ENCODE results near the gene ACBD5.
"Not testable (repeated sequence)": the region's sequence is repeated elsewhere in the genome, so short reads cannot be mapped to it uniquely, and the experiment has no call there.

Gene ACBD5, protein sequence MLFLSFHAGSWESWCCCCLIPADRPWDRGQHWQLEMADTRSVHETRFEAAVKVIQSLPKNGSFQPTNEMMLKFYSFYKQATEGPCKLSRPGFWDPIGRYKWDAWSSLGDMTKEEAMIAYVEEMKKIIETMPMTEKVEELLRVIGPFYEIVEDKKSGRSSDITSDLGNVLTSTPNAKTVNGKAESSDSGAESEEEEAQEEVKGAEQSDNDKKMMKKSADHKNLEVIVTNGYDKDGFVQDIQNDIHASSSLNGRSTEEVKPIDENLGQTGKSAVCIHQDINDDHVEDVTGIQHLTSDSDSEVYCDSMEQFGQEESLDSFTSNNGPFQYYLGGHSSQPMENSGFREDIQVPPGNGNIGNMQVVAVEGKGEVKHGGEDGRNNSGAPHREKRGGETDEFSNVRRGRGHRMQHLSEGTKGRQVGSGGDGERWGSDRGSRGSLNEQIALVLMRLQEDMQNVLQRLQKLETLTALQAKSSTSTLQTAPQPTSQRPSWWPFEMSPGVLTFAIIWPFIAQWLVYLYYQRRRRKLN

DNA sequence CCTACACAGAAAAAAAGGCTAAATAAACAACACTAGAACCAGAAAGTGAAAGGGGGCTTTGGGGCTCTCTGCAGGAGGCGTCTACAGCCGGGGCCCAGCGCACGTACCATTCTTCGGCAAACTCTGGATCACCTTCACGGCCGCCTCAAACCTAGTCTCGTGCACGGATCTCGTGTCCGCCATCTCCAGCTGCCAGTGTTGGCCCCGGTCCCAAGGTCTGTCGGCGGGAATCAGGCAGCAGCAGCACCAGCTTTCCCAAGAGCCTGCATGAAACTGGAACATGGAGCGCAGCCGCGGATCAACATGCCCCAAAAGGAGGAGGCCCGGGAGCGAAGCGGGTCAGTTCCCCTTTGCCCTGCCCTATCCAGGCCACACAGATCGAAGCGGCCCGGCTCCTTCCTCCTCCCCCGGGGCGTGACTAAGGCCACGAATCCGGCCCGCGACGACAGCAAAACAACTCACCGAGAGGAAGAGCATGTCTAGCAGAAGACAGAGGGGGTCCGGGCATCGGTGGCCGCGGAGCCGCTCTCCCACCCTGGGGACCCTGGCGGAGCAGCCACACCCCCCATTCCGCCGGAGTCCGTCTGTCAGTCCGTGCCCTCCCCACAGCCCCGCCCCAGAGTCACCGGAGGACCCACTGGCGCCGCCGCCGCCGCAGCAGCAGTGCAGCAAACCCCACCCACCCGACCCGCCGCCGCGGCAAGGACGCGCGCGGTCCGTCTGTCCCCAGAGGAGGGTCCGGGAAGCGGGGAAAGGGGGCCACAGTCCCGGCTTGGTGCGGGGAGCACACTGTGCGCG, at the start of gene ACBD5:
ACBD5 (minus strand) TSS at position 586 of the 798 bp plus-strand sequence; CDS start at position 477, 109 bp downstream.
- peak; percentile 61 for DNase-seq (ENCODE audit: low read depth)

DNA sequence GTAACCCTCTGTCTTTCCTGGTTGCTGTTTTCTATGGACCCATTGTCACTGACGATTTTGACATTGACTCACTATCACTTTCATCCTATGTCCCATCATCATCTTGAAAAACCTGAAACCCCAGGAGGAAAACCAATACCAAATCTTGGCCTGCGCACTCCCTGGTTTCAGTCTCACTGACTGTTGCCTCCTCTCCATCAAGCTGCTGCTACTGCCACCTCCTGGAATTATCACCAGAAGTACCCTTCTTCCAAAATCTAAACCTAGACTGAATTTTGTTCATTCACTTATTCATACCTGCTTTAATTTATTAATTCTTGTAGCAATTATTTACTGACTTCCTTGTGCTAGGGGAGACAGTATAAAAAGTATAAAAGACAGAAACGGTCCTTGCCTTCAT, 44.5 kb upstream of the ACBD5 start:
- DNase-seq (ENCODE audit: low read depth), result no peak

DNA sequence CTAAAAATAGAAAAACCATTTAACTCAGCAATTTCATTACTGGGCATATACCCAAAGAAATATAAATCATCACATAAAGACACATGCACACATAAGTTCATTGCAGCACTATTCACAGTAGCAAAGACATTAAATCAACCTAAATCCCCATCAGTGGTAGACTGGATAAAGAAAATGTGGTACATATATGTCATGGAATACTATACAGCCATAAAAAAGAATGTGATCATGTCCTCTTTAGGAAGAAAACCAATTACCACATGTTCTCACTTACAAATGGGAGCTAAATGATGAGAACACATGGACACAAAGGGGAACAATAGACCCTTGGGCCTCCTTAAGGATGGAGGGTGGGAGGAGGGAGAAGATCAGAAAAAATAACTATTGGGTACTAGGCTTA, 36.0 kb upstream of the ACBD5 start:
- no peak for DNase-seq (ENCODE audit: low read depth)

DNA sequence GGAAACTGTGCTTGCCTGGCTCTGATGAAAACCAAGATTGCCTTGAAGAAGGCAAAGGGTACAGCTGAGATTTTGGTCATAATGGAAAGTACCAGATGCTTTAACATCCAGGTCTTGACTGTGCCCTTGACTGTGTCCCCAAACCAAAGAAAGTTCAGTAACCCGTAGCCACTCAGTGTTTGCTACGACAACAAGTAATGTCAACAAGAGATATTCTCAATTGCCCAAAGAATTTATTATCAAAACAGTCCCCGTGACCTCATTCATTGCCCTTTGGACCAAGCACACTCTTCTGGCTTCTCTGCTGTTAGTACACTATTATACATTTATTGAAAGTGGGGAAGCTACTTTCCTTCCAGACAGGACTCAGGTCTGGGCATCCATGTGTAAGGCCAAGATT, 25.4 kb upstream of the ACBD5 start:
- not testable (repeated sequence) for DNase-seq (ENCODE audit: low read depth)

DNA sequence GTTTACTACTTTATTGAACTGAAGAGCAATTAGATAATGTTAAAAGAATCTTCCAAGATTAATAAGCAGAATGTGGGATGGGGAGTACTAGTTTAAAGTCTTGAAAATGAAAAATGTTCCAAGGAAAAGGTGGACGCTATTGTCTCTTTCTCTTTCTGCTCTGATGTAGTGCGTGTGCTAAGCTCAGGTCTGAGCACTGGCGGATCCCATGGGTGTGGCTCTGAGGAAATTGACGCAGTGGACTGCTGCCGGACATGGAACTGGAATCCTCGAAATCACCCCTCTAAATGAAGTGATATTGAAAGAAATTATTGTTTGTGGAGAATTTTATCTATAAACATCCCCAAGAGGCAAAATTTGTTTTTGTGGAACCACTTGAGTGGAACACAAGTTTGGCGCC, 22.2 kb upstream of the ACBD5 start:
- DNase-seq (ENCODE audit: low read depth), result not testable (repeated sequence)

DNA sequence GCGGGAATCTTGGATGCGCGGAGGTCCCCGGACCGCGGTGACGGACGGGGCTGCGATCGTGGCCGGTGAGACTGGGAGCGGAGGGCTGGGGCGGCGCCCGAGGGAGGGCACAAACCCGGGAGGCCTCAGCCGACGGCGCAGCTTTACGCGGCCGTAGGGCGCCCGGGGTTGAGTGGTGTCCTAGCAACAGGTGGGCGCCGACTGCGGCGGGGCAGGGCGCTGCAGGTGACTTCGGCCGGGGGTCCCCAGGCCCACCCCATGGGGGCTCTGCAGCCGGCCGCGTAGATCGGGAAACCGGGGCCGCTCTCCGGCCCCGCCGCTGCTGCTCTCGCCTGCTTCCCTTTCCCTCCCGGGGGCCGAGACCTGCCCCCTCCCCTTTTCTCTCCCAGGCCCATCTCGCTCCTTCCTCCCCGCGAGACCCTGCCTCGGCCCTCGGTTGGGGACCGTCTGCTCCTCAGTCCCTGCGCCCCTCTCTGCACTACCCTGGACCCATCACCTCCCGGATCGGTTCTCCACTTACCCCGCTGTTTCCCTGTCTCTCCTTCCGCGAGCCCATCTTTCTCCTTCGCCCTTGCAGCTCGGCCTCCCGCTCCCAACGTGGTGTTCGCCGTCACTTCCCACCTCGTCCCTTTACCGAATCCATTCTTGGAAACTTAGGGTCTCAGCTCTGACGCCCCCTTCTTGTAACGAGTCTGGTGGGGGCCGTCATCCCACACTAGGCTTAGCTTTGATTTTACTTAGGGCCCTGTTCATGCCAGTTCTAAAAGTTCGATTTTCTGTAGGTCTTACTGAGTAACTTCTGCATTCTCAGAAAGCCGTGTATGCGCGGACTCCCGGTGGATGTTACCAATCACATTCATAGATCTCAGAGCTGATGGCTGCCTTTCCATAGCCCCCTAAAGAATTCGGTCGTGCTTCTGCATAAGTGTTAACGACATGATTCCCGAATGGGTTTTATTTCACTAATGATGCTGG, 18.5 kb upstream of the ACBD5 start:
- DNase-seq (ENCODE audit: low read depth), result no peak

DNA sequence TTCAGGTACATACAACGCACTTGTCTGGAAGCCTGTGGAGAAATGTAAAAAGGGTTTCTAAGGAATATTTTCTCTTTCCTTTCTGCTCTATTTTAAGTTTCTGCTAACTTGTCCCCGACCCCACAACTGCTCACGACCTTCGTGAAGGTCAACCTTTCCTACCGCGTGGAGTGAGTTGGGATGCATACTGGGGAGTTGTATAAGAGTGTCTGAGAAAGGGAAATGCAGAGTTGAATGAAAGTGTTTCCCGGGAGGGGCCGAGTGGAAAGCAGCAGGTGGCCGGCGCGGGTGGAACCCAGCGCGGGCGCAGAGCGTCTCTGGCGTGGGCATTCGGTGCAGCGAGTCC, 17.9 kb upstream of the ACBD5 start:
- DNase-seq (ENCODE audit: low read depth), result no peak

DNA sequence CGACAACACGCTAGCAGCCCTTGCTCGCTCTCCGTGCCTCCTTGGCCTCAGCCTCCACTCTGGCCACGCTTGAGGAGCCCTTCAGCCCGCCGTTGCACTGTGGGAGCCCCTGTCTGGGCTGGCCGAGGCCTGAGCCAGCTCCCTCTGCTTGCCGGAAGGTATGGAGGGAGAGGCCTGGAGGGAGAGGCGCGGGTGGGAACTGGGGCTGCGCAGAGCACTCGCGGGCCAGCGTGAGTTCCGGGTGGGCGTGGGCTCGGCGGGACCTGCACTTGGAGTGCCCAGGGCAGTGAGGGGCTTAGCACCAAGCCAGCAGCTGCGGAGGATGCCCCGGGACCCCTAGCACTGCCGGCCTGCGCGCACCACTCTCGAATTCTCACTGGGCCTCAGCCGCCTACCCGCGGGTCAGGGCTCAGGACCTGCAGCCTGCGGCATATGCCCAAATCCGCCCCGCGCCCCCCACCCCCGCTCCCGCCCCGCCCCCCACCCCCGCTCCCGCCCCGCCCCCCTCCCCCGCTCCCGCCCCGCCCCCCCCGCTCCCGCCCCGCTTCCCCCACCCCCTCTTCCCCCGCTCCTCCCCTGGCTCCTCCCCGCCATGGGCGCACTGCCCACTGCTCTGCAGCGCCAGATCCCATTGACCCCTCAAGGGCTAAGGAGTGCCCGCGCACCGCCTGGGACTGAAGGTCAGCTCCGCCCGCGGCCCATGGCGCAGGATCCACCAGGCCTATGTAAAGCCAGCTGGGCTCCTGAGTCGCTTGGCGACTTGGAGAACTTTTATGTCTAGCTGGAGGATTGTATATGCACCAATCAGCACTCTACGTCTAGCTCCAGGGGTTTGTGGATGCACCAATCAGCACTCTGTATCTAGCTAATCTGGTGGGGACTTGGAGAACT, 15.9 kb upstream of the ACBD5 start:
- DNase-seq (ENCODE audit: low read depth), result no peak

DNA sequence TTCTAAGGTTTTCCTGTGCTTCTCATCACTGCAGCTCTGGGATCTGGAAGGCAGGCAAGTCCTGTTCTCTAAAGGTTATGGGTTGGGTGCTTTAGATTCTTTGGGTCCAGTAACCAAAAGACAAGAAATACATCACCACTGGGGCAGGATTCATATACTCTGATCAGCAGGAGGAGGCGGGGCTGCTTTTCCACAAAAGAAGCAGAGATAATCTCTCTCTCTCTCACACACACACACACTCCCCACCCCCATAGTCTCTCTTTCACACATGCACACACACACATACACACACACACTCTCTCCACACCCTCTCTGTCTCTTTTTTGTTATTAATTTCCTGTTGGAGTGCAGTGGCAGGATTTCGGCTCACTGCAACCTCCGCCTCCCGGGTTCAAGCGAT, 13.0 kb upstream of the ACBD5 start:
- no peak for DNase-seq (ENCODE audit: low read depth)

DNA sequence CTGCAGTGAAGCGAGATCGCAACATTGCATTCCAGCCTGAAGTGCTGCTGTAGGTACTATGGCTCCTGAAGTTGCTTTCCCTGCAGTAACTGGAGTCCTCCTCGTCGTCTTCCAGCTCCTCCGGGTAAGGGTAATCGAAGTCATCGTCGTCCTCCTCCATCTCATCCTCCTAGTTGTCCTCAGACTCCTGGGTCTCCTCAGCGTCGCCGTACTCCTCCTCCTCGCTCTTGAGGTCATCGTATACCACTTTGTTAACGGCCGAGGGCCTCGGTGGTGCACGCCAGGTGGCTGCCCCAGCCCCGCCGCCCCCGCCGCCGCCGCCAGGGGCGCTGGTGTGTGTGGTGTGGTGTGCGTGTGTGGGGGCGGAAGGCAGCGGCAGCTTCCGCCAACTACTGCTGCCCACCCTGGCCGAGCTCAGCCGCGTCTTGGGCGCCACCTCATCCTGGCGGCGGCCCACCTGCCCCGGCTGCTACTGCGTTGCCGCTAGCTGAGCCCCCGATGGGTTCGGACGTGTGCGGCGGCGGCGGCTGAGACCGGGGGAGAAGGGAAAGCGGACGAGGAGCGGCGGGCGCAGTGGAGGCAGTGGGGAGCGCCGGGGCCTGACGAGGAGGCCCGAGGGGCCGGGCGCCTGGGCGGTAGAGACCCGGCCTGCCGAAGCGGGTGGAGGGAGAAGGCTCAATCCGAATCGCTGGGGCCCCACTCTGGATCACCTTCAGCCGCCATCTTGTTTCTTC, 11.8 kb upstream of the ACBD5 start:
- peak; percentile 76 for DNase-seq (ENCODE audit: low read depth)

DNA sequence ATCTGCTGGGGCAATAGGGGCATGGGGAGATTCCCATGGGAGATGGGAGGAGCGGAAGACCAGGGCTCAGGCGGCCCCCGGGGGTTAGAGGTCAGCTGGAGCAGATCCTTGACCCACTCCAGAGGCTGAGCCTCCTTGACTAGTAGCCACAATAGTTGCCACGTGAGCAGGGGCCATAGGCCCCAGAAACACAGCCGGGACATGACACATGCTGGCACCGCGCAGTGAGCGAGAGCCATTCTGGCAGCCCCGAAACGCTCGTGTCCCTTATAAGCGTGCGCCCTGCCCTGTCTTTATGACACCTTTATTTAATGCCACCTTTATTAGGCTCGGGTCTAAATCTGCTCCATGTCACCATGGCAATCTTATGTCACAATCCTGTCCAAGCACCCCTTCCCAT, 11.0 kb upstream of the ACBD5 start:
- no peak for DNase-seq (ENCODE audit: low read depth)

DNA sequence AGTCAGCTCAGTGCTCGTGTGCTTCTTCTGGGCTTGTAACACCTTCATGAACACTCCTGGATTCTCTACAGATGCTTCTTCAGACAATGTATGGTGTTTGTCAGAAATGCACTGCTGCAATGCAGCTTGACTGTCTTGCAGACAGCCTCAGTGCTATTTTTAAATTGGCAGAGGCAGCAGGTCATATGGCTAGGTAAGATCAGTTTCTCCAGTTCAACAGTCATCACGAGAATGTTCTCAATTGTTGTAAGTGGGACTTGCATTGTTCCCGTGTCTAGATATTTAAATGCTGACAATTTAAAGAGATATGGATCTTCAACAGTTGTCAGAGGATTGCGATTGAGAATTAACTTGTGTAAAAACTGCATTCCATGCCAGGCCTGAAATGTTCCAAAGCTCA, 7.6 kb upstream of the ACBD5 start:
- no peak for DNase-seq (ENCODE audit: low read depth)

DNA sequence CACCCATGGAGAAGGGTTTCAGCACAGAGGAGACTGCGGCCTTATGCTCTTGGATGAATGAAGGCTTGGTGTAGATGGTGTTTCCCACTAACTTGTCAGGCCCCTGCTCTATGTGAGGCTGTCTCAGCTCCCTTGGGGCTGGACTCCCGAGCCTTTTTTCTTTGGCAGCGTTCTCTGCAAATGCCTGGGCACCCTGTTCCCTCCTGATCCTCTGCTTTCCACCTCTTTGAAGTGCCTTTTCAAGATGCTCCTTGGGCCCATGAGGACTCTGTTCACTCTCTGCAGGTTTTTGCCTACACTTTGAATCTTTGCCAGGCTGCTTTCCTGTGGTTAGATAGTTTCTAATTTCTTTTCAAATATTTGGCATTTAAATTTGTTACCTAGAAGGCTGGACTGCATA, 6.8 kb upstream of the ACBD5 start:
- no peak for DNase-seq (ENCODE audit: low read depth)

DNA sequence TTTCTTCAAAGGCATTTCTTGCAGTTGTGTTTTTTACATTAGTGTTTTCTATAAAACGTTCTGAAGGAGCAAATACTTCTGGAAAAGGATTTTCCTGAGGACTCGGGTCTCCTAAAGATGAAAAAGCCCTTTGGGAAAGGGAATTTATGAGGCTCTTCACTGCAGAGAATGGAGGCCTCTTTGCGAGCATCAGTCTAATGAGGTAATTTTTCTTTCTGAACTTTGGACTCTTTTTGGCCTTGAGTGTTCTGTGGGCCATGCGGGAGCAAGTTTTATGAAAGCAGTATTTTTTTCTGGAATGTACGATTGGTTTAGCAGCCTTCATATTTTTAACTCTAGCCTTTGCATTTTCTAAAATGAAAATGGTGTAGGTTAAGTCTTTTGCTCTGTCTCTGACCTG, 6.4 kb upstream of the ACBD5 start:
- DNase-seq (ENCODE audit: low read depth), result no peak

DNA sequence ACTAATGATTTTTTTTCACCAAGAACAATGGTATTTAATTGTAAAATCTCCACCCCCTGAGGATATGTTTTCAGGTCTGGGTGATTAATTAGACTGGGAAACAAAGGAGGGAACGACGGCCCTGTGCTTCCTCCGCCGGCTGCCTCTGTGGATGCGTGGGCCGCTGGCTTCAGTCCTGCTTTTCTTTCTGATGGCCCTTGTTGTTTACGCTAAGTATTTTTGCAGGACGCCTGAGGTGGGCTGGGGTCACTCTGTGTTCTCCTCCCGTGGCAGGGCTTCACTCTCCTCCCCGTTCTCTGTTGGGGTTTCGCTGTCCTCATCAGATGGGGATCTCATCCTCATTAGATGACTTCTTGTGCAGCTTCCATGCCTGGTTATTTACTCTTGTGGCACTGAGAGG, 5.2 kb upstream of the ACBD5 start:
- DNase-seq (ENCODE audit: low read depth), result no peak

DNA sequence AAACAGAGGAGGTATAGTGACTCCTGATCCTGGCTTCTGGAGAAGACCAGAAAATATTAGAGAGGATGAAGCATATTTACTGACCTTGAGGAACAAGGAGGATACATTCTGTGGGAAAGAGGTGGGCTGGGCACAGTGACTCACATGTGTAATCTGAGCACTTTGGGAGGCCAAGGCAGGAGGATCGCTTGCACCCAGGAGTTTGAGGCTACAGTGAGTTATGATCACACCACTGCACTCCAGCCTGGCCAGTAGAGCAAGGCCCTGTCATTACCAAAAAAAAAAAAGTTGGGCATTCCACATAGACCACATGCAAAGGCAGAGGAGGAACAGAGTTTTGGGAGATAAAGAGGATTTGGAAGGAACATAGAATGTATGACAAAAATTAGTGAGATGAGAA, 4.4 kb upstream of the ACBD5 start:
- no peak for DNase-seq (ENCODE audit: low read depth)

DNA sequence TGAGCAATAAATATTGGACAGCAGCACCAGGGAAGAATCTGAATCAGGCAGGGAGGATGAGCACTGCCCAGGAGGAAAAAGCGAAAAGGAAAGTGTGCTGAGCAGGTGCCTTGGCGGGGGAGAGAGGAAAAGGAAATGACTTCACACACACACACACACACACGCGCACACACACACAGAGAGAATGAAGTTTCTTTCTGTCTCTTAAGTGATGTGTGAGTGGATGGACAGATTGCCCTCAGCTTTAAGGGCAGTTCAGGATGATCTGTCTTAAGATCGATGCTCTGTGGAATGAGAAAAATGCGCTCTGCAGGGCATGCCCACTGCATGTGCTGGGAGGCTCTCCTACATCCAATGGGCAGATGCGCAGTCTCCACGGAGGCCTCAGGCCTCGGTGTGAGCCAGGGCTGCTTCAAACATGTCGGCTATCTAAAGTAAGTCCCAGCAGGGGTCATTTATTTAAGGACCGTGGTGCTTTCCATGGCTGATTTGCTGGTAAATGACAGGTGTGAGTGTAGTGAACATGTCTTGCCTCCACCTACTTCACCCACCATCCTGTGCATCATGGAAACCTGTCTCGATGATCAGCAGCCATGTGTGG, 2.5 kb upstream of the ACBD5 start:
- peak; percentile 37 for DNase-seq (ENCODE audit: low read depth)

DNA sequence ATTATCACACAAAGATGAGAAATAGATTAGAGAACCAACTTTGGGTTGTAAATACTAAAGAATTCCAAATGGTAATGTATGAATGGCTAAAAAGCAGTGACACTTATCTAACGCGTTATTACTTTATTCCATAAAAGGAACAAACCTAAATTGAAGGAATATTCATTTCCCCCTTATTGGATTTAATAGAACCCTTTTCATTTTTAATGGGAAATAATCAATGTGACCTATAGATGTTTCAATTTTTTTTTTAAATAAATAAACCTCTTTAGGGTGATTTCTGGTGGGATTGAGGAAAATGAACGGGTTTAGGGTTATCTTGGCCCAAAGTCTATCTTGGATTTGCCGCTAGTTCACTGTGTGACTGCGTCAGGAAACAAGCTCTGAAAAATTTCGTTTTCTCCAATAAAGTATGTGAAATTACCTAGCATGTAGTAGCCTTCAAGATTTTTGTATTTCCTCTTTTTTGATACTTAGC, 1.9 kb upstream of the ACBD5 start:
- no peak for DNase-seq (ENCODE audit: low read depth)

DNA sequence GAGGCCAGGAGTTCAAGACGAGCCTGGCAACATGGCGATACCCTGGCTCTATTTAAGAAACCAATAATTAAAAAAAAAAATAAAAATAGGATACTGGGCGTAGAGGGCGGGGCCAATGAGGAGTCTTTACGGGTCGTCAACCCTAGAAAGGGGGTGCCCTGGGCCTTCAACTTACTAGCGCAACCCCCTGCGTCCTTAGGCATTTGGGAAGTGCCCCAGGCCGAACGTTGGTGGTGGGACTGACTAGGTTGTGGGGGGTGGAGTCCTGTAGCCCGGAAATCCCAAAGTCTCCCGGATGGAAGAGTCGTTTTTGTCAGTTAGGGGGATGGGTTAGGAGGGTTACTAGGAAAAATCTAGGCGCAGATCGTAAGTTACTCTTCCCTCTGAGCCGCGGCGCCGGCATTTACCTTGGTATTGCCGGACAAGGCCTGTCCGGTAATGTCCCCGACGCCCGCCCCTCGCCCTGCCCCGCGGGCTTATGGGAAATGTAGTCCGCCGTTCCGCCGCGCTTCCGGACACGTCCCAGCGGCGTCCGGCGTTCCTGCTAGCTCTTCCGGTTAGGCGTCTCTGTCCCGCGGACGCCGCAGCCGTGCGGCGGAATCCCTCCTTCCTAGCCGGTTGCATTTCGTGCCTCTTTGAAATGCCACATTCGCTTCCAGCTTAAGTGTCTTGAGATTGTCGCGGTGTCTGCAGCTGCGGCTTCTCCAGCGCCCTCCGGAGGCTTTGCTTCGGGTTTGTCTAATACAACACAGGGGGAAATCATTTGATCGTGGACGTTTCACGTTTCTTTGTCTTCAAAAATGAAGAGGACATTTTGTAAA, 1.3 kb upstream of the ACBD5 start:
- DNase-seq (ENCODE audit: low read depth), result peak; percentile 78
